ENCODE data around the gene ZNF358. TPM values are rescaled to one million over a fixed set of nuclear protein-coding genes. Genes with fewer than 3 reads are reported as not detected.

ZNF358 gene
- polyA plus RNA-seq, 1 experiment: 43.9 TPM

GRCh38 chr19:7470540-7471305 lies 45.2 kb upstream of the ZNF358 start:
- POLR2A ChIA-PET: no interaction called here
- peaks cover 28% of the 10 kb centered on the region for H3K36me3 ChIP-seq (ENCODE audit: control insufficient read depth, insufficient read depth, low read length)
- no peak overlapping the region for H3K4me3 ChIP-seq (ENCODE audit: low read depth, low read length)
- DNase-seq (ENCODE audit: low read depth): no peak
- TF ChIP-seq, protein P1, sequence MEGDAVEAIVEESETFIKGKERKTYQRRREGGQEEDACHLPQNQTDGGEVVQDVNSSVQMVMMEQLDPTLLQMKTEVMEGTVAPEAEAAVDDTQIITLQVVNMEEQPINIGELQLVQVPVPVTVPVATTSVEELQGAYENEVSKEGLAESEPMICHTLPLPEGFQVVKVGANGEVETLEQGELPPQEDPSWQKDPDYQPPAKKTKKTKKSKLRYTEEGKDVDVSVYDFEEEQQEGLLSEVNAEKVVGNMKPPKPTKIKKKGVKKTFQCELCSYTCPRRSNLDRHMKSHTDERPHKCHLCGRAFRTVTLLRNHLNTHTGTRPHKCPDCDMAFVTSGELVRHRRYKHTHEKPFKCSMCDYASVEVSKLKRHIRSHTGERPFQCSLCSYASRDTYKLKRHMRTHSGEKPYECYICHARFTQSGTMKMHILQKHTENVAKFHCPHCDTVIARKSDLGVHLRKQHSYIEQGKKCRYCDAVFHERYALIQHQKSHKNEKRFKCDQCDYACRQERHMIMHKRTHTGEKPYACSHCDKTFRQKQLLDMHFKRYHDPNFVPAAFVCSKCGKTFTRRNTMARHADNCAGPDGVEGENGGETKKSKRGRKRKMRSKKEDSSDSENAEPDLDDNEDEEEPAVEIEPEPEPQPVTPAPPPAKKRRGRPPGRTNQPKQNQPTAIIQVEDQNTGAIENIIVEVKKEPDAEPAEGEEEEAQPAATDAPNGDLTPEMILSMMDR (IDR thresholded peaks at IDR 0.05; ENCODE audit: insufficient read depth, low read depth, low read length): no peak
- CTCF ChIA-PET: no interaction called here
- H3K27me3 ChIP-seq (ENCODE audit: control insufficient read depth, insufficient read depth, low read length): no peaks in the 10 kb centered on the region

DNA sequence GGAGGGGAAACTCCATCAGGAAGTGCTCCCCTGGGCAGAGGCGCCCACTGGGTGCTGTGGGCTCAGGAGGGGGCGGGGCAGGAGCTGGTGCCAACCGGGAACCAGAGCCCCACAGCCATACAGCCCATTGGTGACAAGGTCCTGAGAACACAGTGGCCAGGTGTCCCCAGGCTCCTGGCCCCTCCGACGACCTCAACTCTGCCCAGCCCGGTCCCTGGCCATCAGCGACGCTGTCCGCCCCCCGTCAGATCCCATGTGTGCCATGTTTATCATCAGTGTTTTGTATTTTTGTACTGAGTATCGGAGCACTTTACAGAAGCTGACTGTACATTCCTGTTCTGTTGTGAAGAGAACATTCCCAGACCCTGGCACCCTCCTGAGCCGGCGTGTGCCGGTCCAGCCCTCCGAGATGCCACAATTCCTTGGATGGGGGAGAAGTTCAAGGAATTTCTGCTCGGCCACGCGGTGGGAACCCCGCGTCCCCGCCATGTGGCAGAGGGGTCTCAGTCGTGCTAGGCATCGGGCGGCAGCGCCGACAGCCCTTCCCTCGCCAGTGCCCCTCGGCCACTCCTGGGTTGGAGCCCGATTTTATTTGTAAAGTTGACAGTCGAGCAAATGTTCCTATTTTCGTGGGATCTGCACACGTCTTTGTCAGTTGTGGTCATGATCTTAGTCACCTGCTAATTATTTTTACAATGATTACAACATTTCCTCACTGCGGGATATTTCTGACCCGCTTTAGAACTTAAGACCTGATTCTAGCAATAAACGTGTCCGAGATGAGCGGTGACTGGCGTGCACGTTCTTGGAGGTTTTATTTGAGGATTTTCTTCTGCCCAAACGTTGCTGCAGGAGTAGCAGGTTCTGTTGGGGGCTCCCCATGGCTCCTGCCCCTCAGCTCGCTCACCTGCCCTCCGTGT lies 43.9 kb upstream of the ZNF358 start:
- CTCF ChIA-PET: interaction anchor here (0.6 kb wide), 2 partner anchors 90 to 123 kb away, joined by 3 read pairs; partner anchors contain the start of gene ARHGEF18

GRCh38 chr19:7475665-7476064 lies 40.2 kb upstream of the ZNF358 start:
- TF ChIP-seq, protein P1 (IDR thresholded peaks at IDR 0.05; ENCODE audit: insufficient read depth, low read depth, low read length): no peak
- peaks cover 5% of the 10 kb centered on the region; the same call in 1 of the 2 replicates for H3K36me3 ChIP-seq (ENCODE audit: control insufficient read depth, insufficient read depth, low read length)
- no peak overlapping the region for H3K4me3 ChIP-seq (ENCODE audit: low read depth, low read length)
- no peak for DNase-seq (ENCODE audit: low read depth)
- ChIA-PET POLR2A (no interaction called here), CTCF (no interaction called here)
- H3K27me3 ChIP-seq (ENCODE audit: control insufficient read depth, insufficient read depth, low read length): no peaks in the 10 kb centered on the region

More for the DNA sequence above, 43.9 kb upstream of the ZNF358 start:
- no peak overlapping the region for H3K4me3 ChIP-seq (ENCODE audit: low read depth, low read length)
- TF ChIP-seq, protein P1 (IDR thresholded peaks at IDR 0.05; ENCODE audit: insufficient read depth, low read depth, low read length): no peak
- no peak for DNase-seq (ENCODE audit: low read depth)
- peaks cover 25% of the 10 kb centered on the region for H3K36me3 ChIP-seq (ENCODE audit: control insufficient read depth, insufficient read depth, low read length)
- no peaks in the 10 kb centered on the region for H3K27me3 ChIP-seq (ENCODE audit: control insufficient read depth, insufficient read depth, low read length)
- POLR2A ChIA-PET: no interaction called here

DNA sequence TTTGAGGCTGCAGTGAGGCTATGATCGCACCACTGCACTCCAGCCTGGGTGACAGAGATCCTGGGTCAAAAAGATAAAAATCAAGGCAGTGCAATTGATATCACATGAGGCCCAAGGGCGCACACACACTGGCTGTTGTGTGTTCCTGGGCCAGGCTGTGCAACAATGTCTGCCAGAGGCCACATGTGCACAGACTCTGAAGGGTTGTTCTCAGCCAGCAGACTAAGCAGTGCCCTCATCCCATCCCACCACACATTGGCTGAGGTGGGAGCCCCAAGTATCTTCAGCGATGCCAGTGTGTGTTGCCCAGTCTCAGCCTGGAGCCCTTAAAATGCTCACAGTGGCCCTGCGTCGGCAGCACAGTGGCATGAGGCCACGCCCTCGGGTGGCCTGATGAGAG lies 39.7 kb upstream of the ZNF358 start:
- POLR2A ChIA-PET: no interaction called here

More for the DNA sequence above, 39.7 kb upstream of the ZNF358 start:
- CTCF ChIA-PET: no interaction called here
- Histone ChIP-seq H3K36me3 (ENCODE audit: control insufficient read depth, insufficient read depth, low read length) (peaks cover 3% of the 10 kb centered on the region; the same call in 1 of the 2 replicates), H3K27me3 (ENCODE audit: control insufficient read depth, insufficient read depth, low read length) (no peaks in the 10 kb centered on the region), H3K4me3 (ENCODE audit: low read depth, low read length) (no peak overlapping the region)
- TF ChIP-seq, protein P1 (IDR thresholded peaks at IDR 0.05; ENCODE audit: insufficient read depth, low read depth, low read length): no peak
- no peak for DNase-seq (ENCODE audit: low read depth)

Measured in BJ (cell line).